GM12878 (cell line): ENCODE data around the gene RNU6-9. TPM values are rescaled to one million over a fixed set of nuclear protein-coding genes. Genes with fewer than 3 reads are reported as not detected.

Experiments
- ATAC-seq: fragments of 200-7000 bp; cut with Tn5 transposase; 3 replicates; pipeline ENCODE4 v1.9.1; 2020; ENCODE audit warnings: mild to moderate bottlenecking, moderate library complexity
- BruUV-seq: library from RNA; stranded (reverse); fragments of 400-500 nt; replicated peaks from 2 replicates; lab custom pipeline; 2021; lab: Mats Ljungman, UMichigan
- CTCF ChIA-PET: fragments of 300-600 bp; sonication (Branson Sonifier 250); formaldehyde crosslinking; extraction: SDS; loops from one replicate; lab custom pipeline; 2021; ENCODE audit warnings: inconsistent platforms; lab: Yijun Ruan, JAX
- POLR2A ChIA-PET: fragments of 350-600 bp; formaldehyde crosslinking; extraction: SDS; loops from one replicate; lab custom pipeline; 2021; ENCODE audit warnings: inconsistent platforms; lab: Charles Lee
- RAD21 ChIA-PET: fragments of 300-600 bp; sonication (Branson Sonifier 250); formaldehyde crosslinking; loops from one replicate; lab custom pipeline; 2023; ENCODE audit warnings: antibody characterized with exemption; ENCODE audit not compliant: unreplicated experiment; lab: Charles Lee
- SMC1A ChIA-PET: fragments of 300-600 bp; sonication (Branson Sonifier 250); formaldehyde crosslinking; loops from one replicate; lab custom pipeline; 2023; ENCODE audit not compliant: unreplicated experiment, uncharacterized antibody; lab: Charles Lee
- DNase-seq: peaks from one replicate; pipeline ENCODE4 v3.0.0-alpha.2; 2011; ENCODE audit warnings: low read depth, low spot score
- FAIRE-seq: peaks from 3 replicates; lab custom pipeline; 2011; peaks lifted over from hg19 to GRCh38; lab: Jason Lieb, UNC
- H2AFZ ChIP-seq: 2 replicates; pipeline ENCODE4 v1.6.0; 2011; ENCODE audit warnings: low read depth, low read length, control low read depth; ENCODE audit not compliant: control insufficient read depth
- H3K27ac ChIP-seq: 2 replicates; pipeline ENCODE4 v1.5.1; 2011; ENCODE audit warnings: control low read depth; ENCODE audit not compliant: control insufficient read depth, insufficient read depth
- H3K27me3 ChIP-seq, 2 experiments: replicated peaks in 1 of 2; 2 replicates each; pipeline versions ENCODE4 v1.6.0 to v1.6.1; 2011; ENCODE audit warnings: low read length in 1 of 2; ENCODE audit not compliant: control insufficient read depth in 2 of 2, insufficient read depth in 2 of 2
- H3K36me3 ChIP-seq, 2 experiments: 2 replicates each; pipeline ENCODE4 v1.5.1; 2011; ENCODE audit warnings: low read length in 1 of 2; ENCODE audit not compliant: control insufficient read depth in 2 of 2, insufficient read depth in 2 of 2
- H3K4me1 ChIP-seq: 2 replicates; pipeline ENCODE4 v1.6.1; 2011; ENCODE audit warnings: mild to moderate bottlenecking, low read length, moderate library complexity, mixed read lengths; ENCODE audit not compliant: control insufficient read depth, insufficient read depth
- H3K4me2 ChIP-seq: 2 replicates; pipeline ENCODE4 v1.6.0; 2011; ENCODE audit warnings: control low read depth; ENCODE audit not compliant: control insufficient read depth, insufficient read depth
- H3K4me3 ChIP-seq: fragments of 200-600 bp; sonication (generic); 2 replicates; pipeline ENCODE4 v1.5.1; 2016
- H3K79me2 ChIP-seq: 2 replicates; pipeline ENCODE4 v1.6.0; 2011; ENCODE audit warnings: low read length; ENCODE audit not compliant: control insufficient read depth, insufficient read depth
- H3K9ac ChIP-seq: 2 replicates; pipeline ENCODE4 v1.8.0; 2011; ENCODE audit warnings: low read length, control low read depth, mixed read lengths; ENCODE audit not compliant: control insufficient read depth, insufficient read depth
- H3K9me3 ChIP-seq: replicated peaks from 3 replicates; pipeline ENCODE4 v1.5.1; 2011; ENCODE audit warnings: mild to moderate bottlenecking, low read length; ENCODE audit not compliant: control insufficient read depth, insufficient read depth
- H4K20me1 ChIP-seq: 2 replicates; pipeline ENCODE4 v1.6.0; 2011; ENCODE audit not compliant: control insufficient read depth, insufficient read depth
- BHLHE40 ChIP-seq, 2 experiments: fragments of 450-650 bp in 1 of 2; IDR thresholded peaks; 2 replicates each; pipeline ENCODE4 v1.6.1; 2011 to 2017; ENCODE audit warnings: low read depth in 2 of 2, borderline replicate concordance in 1 of 2, improper control_type of control experiment in 1 of 2, low read length in 1 of 2, mild to moderate bottlenecking in 1 of 2
- CBX5 ChIP-seq: sonication (generic); IDR thresholded peaks from 2 replicates; pipeline ENCODE4 v1.6.1; 2016; ENCODE audit warnings: low read depth, moderate library complexity, mild to moderate bottlenecking, inconsistent platforms
- CEBPB ChIP-seq, 2 experiments: fragments of 150-350 bp in 1 of 2; IDR thresholded peaks; 2 replicates each; pipeline ENCODE4 v1.6.1; 2012 to 2014; ENCODE audit warnings: low read depth in 2 of 2, low read length in 2 of 2, borderline replicate concordance in 1 of 2, inconsistent platforms in 1 of 2
- EP300 ChIP-seq, 2 experiments: fragments of 150-350 bp in 1 of 2; IDR thresholded peaks; 2 replicates each; pipeline ENCODE4 v1.6.1; 2011 to 2012; ENCODE audit warnings: low read depth in 2 of 2, low read length in 2 of 2, borderline replicate concordance in 1 of 2, improper control_type of control experiment in 1 of 2, inconsistent platforms in 1 of 2; ENCODE audit not compliant: control insufficient read depth in 1 of 2
- MYB ChIP-seq: fragments of 150-350 bp; IDR thresholded peaks from 2 replicates; pipeline ENCODE4 v1.6.1; 2014; ENCODE audit warnings: mild to moderate bottlenecking, low read depth, low read length, borderline replicate concordance
- NBN ChIP-seq: fragments of 450-650 bp; IDR thresholded peaks from 2 replicates; pipeline ENCODE4 v1.6.1; 2016
- PAX8 ChIP-seq: fragments of 450-650 bp; IDR thresholded peaks from 2 replicates; pipeline ENCODE4 v1.6.1; 2017; ENCODE audit warnings: mild to moderate bottlenecking, moderate library complexity
- POLR2AphosphoS5 ChIP-seq: IDR thresholded peaks from 2 replicates; pipeline ENCODE4 v1.6.1; 2011; ENCODE audit warnings: mild to moderate bottlenecking, low read length, inconsistent platforms
- RUNX3 ChIP-seq: IDR thresholded peaks from 2 replicates; pipeline ENCODE4 v1.6.1; 2012; ENCODE audit warnings: low read length, inconsistent platforms
- SKIL ChIP-seq: fragments of 450-650 bp; IDR thresholded peaks from 2 replicates; pipeline ENCODE4 v1.6.1; 2017; ENCODE audit warnings: mild to moderate bottlenecking, low read depth, inconsistent platforms; ENCODE audit not compliant: poor library complexity, severe bottlenecking
- SMARCA5 ChIP-seq: fragments of 450-650 bp; IDR thresholded peaks from 2 replicates; pipeline ENCODE4 v1.6.1; 2017; ENCODE audit warnings: mild to moderate bottlenecking
- SP1 ChIP-seq: IDR thresholded peaks from one replicate; pipeline ENCODE4 v1.6.1; 2011; ENCODE audit warnings: low read depth, low read length
- SPI1 ChIP-seq: IDR thresholded peaks from 2 replicates; pipeline ENCODE4 v1.6.1; 2011; ENCODE audit warnings: low read depth, mild to moderate bottlenecking, low read length, moderate library complexity, borderline replicate concordance; ENCODE audit not compliant: insufficient read depth
- SREBF2 ChIP-seq: IDR thresholded peaks from 2 replicates; pipeline ENCODE4 v1.6.1; 2012; ENCODE audit warnings: mild to moderate bottlenecking, low read length
- TCF3 ChIP-seq: IDR thresholded peaks from 2 replicates; pipeline ENCODE4 v1.6.1; 2012; ENCODE audit warnings: low read depth, mild to moderate bottlenecking, low read length, borderline replicate concordance; ENCODE audit not compliant: insufficient read depth
- YY1 ChIP-seq: IDR thresholded peaks from 2 replicates; pipeline ENCODE4 v1.6.1; 2011; ENCODE audit warnings: low read depth, mild to moderate bottlenecking, low read length
- ZNF384 ChIP-seq: IDR thresholded peaks from 2 replicates; pipeline ENCODE4 v1.6.1; 2012; ENCODE audit warnings: low read depth, mild to moderate bottlenecking, low read length, improper control_type of control experiment, borderline replicate concordance
- WGBS: methylation state at CpG from one replicate; pipeline ENCODE4 v1.1.6; 2016; ENCODE audit warnings: low lambda C conversion rate; ENCODE audit not compliant: insufficient replicate concordance, insufficient coverage; ENCODE audit errors: missing lambda C conversion rate; 5-methylcytosine and 5-hydroxymethylcytosine counted together
- in situ Hi-C: fragments of 300-500 bp; cut with MboI; formaldehyde crosslinking; loops from 9 replicates; pipeline ENCODE4 v1.14.3; 2018; ENCODE audit warnings: mixed read lengths
- intact Hi-C: fragments of 100-400 bp; cut with micrococcal nuclease; formaldehyde crosslinking; loops from one replicate; pipeline ENCODE4 v1.14.2; 2022; ENCODE audit not compliant: unreplicated experiment
- polyA plus RNA-seq, 11 experiments: library from polyadenylated mRNA; depleted of rRNA in 4 of 11; unstranded in 6 of 11; stranded (reverse) in 5 of 11; fragments of >200 nt; fragmentation: Nextera tagmentation in 4 of 11; fragmentation: Illumina TruSeq in 1 of 11; extraction: Ambion mirVana in 4 of 11; extraction: Trizol in 1 of 11; gene quantifications; 1 replicate in 1 of 11; 2 replicates in 10 of 11; pipeline versions ENCODE4 v1.2.1 to v1.2.3, GENCODE V29; 2011 to 2016; ENCODE audit warnings: inconsistent platforms in 2 of 11, missing spikeins in 2 of 11, low read depth in 1 of 11
- total RNA-seq, 4 experiments: library from RNA; depleted of rRNA in 3 of 4; stranded (reverse); fragments of >200 nt in 3 of 4; fragmentation: Illumina TruSeq in 1 of 4; extraction: Trizol in 1 of 4; gene quantifications; 2 replicates each; pipeline versions ENCODE4 v1.2.1 to v1.2.3, GENCODE V29; 2013 to 2021

The RNU6-9 gene
- total and polyA plus RNA-seq, 10 of the 15 experiments (the other 5 are each of a cell fraction or from before 2014, with no cell fraction given): not detected

GRCh38 chr19:937259-937694 lies 44.0 kb downstream of the RNU6-9 start:
- WGBS: 45% methylated on average over 16 of the region's 16 CpGs
- ChIA-PET SMC1A (no interaction called here), RAD21 (no interaction called here)
- Histone ChIP-seq H4K20me1 (no peaks in the 10 kb centered on the region; the same call in 1 of the 2 replicates), H3K4me2 (no peak overlapping the region; the same call in 1 of the 2 replicates), H3K36me3 (peaks cover 24 to 30% of the 10 kb centered on the region in 2 experiments), H3K27me3 (no peaks in the 10 kb centered on the region), H3K27ac (no peak overlapping the region), H3K4me3 (no peak overlapping the region), H3K79me2 (peaks cover 80% of the 10 kb centered on the region), H3K9me3 (peaks cover 4% of the 10 kb centered on the region)
- FAIRE-seq: peak; percentile 75
- in situ Hi-C loops (no loop called here), intact Hi-C loops (no loop called here)
- DNase-seq: no peak
- ATAC-seq: peak; percentile 33
- TF ChIP-seq SMARCA5: peak; percentile 54; the same call in 1 of the 2 replicates
- peak in 1 of 2 experiments; percentile 31; a peak in 1 of 4 replicates for TF ChIP-seq BHLHE40 (IDR thresholded peaks at IDR 0.05; ENCODE audit: borderline replicate concordance in 1 of 2, low read depth in 2 of 2, low read length in 1 of 2)
- 0 out of 2 replicates have a peak, but pooled peaks have one; percentile 45 for TF ChIP-seq NBN
- TF ChIP-seq POLR2AphosphoS5: peak; percentile 33; the same call in 1 of the 2 replicates
- TF ChIP-seq CBX5: 0 out of 2 replicates have a peak, but pooled peaks have one; percentile 28
- peak; percentile 42; the same call in 1 of the 2 replicates for TF ChIP-seq ZNF384
- no peak for TF ChIP-seq PAX8
- no peak for TF ChIP-seq MYB
- TF ChIP-seq RUNX3: peak; percentile 69
- TF ChIP-seq SKIL: peak; percentile 47
- TF ChIP-seq EP300 (IDR thresholded peaks at IDR 0.05; ENCODE audit: borderline replicate concordance in 1 of 2, control insufficient read depth in 1 of 2, low read depth in 2 of 2, low read length in 2 of 2): 0 out of 4 replicates have a peak, but pooled peaks of 1 of the 2 experiments have one; percentile 25
- peak; percentile 29 for TF ChIP-seq SP1
- TF ChIP-seq TCF3: 0 out of 2 replicates have a peak, but pooled peaks have one; percentile 31
- no peak for TF ChIP-seq CEBPB (IDR thresholded peaks at IDR 0.05; ENCODE audit: borderline replicate concordance in 1 of 2, low read depth in 2 of 2, low read length in 2 of 2)
- TF ChIP-seq YY1: no peak
- peak; percentile 77 for TF ChIP-seq SPI1
- no peak for TF ChIP-seq SREBF2
- TF ChIP-seq, all 136 proteins: peak for 12
- ChIA-PET POLR2A (interaction anchor here (1.0 to 1.2 kb wide), 2 partner anchors 10 to 47 kb away, joined by 3 read pairs; partner anchors contain the start of gene WDR18), CTCF (no interaction called here)
- Histone ChIP-seq H2AFZ (no peak overlapping the region), H3K4me1 (peaks cover 17% of the 10 kb centered on the region), H3K9ac (no peak overlapping the region)
- TSS peak; percentile 57 for BruUV-seq
